Airway epithelial cell (primary cell): Measurements from ENCODE around the gene STBD1. TPM values are rescaled to one million over a fixed set of nuclear protein-coding genes. Genes with fewer than 3 reads are reported as not detected.

ENCODE experiments used
- total RNA-seq: library from RNA; depleted of rRNA; stranded (reverse); fragments of >200 nt; gene quantifications from 2 replicates; pipeline ENCODE4 v1.2.3, GENCODE V29; 2015

Gene STBD1
- 1.1 and 2.1 TPM in 2 replicates for total RNA-seq

GRCh38 chr4:76305971-76306881 lies at the start of gene STBD1:
Gene STBD1 (plus strand): TSS chr4:76306733. CDS start chr4:76306770, 37 bp downstream.

Other genes with a start within 250 kb of the STBD1 start
- gene ART3, start 232.0 kb upstream of the STBD1 start, total RNA-seq: 1.7 TPM in 1 of 2 replicates, not detected in the other
- gene NUP54, start 158.3 kb upstream of the STBD1 start, total RNA-seq: 28.0 and 41.0 TPM in 2 replicates
- 65.3 and 77.2 TPM in 2 replicates for gene SCARB2, start 92.9 kb upstream of the STBD1 start, total RNA-seq
- 0.56 TPM in 1 of 2 replicates, not detected in the other for gene FAM47E, start 55.0 kb upstream of the STBD1 start, total RNA-seq
- gene CCDC158, start 114.4 kb downstream of the STBD1 start, total RNA-seq: not detected in 2 replicates
- gene SHROOM3, start 128.5 kb downstream of the STBD1 start, total RNA-seq: 16.8 and 22.2 TPM in 2 replicates